Suprapubic skin (tissue), 4 donors: ENCODE results near the gene INSL3. TPM values are rescaled to one million over a fixed set of nuclear protein-coding genes. Genes with fewer than 3 reads are reported as not detected.

Experiments
- DNase-seq, 2 donors: peaks; one replicate each; pipeline ENCODE4 v3.0.0-alpha.2; 2019; ENCODE audit warnings: low spot score in 2 of 2
- H3K27ac ChIP-seq: fragments of 200-600 bp; sonication (generic); one replicate; pipeline ENCODE4 v1.5.1; 2019
- H3K27me3 ChIP-seq: fragments of 200-600 bp; sonication (generic); one replicate; pipeline ENCODE4 v1.5.1; 2019
- H3K36me3 ChIP-seq: fragments of 200-600 bp; sonication (generic); one replicate; pipeline ENCODE4 v1.5.1; 2019
- H3K4me1 ChIP-seq: fragments of 200-600 bp; sonication (generic); one replicate; pipeline ENCODE4 v1.5.1; 2019
- H3K4me3 ChIP-seq: fragments of 200-600 bp; sonication (generic); one replicate; pipeline ENCODE4 v1.5.1; 2019; ENCODE audit warnings: mild to moderate bottlenecking
- H3K9me3 ChIP-seq: fragments of 200-600 bp; sonication (generic); one replicate; pipeline ENCODE4 v1.5.1; 2019
- CTCF ChIP-seq, 2 donors: fragments of 200-600 bp in 1 of 2; fragments of 450-650 bp in 1 of 2; sonication (generic) in 1 of 2; IDR thresholded peaks; one replicate each; pipeline ENCODE4 v1.5.1; 2016 to 2019; ENCODE audit warnings: antibody characterized with exemption in 2 of 2, mild to moderate bottlenecking in 1 of 2, moderate library complexity in 1 of 2
- EP300 ChIP-seq: sonication (generic); formaldehyde crosslinking; IDR thresholded peaks from one replicate; pipeline ENCODE4 v1.6.1; 2017; ENCODE audit warnings: antibody characterized with exemption
- POLR2A ChIP-seq, 2 donors: fragments of 450-650 bp; IDR thresholded peaks; one replicate each; pipeline ENCODE4 v1.6.1; 2017; ENCODE audit warnings: antibody characterized with exemption in 2 of 2, mild to moderate bottlenecking in 2 of 2, moderate library complexity in 2 of 2
- POLR2AphosphoS5 ChIP-seq, 3 donors: sonication (generic); formaldehyde crosslinking; IDR thresholded peaks; one replicate each; pipeline ENCODE4 v1.6.1; 2017; ENCODE audit warnings: antibody characterized with exemption in 3 of 3
- WGBS: methylation state at CpG from one replicate; pipeline ENCODE4 v1.1.5; 2018; 5-methylcytosine and 5-hydroxymethylcytosine counted together
- total RNA-seq, 4 donors: library from RNA; depleted of rRNA; stranded (reverse); fragments of >200 nt; gene quantifications; one replicate each; pipeline ENCODE4 v1.1.0, GENCODE V29; 2016

INSL3 gene
- total RNA-seq, 4 donors from 2014 or later, result not detected

DNA sequence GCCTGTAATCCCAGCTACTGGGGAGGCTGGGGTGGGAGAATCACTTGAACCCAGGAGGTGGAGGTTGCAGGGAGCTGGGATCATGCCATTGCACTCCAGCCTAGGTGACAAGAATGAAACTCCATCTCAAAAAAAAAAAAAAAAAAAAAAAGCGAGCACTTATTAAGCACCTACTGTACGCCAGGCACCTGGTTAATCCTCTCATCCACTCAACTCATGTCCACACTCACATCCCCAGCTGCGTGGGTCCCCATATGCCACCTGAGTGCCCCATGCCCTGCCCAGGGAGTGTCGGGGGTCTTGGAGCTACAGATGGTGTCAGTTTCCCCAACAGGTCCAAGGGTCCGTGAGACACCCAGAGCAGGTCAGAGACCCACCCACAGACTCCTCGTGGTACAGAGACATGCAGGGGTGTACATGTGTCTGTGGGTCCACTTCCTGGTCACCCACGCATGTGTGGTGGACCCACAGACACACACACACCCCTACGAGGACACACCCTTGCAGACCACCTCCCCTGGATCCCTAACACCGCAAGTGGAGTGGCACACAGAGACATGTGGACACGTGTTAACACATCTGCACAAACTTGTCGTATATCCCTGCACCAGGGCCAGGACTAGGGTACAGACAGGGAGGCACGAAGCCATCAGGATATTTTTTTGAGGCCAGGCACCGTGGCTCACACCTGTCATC, 3.5 kb downstream of the INSL3 start:
- TF ChIP-seq CTCF (IDR thresholded peaks at IDR 0.05), result no peak
- no peak for TF ChIP-seq EP300
- no peak for TF ChIP-seq POLR2AphosphoS5 (IDR thresholded peaks at IDR 0.05)
- H3K4me1 ChIP-seq, result no peaks in the 10 kb centered on the region
- 79% methylated on average over 7 of the region's 13 CpGs for WGBS
- peaks cover 16% of the 10 kb centered on the region for H3K27me3 ChIP-seq
- no peaks in the 10 kb centered on the region for H3K36me3 ChIP-seq
- no peak overlapping the region for H3K4me3 ChIP-seq
- H3K9me3 ChIP-seq, result no peaks in the 10 kb centered on the region
- no peak overlapping the region for H3K27ac ChIP-seq
- DNase-seq, result no peak

- no peaks in the 10 kb centered on the region for H3K4me1 ChIP-seq
- TF ChIP-seq POLR2AphosphoS5 (IDR thresholded peaks at IDR 0.05) (no peak), POLR2A (IDR thresholded peaks at IDR 0.05) (no peak), CTCF (IDR thresholded peaks at IDR 0.05) (no peak), EP300 (no peak)
- no peak for DNase-seq
- WGBS, result 69% methylated on average over 5 of the region's 5 CpGs
- no peak overlapping the region for H3K27ac ChIP-seq
- H3K9me3 ChIP-seq, result no peaks in the 10 kb centered on the region
- H3K4me3 ChIP-seq, result no peak overlapping the region
- H3K27me3 ChIP-seq, result peaks cover 31% of the 10 kb centered on the region
- no peaks in the 10 kb centered on the region for H3K36me3 ChIP-seq
Observed at GRCh38 chr19:17812099-17812498, 9.2 kb downstream of the INSL3 start.

DNA sequence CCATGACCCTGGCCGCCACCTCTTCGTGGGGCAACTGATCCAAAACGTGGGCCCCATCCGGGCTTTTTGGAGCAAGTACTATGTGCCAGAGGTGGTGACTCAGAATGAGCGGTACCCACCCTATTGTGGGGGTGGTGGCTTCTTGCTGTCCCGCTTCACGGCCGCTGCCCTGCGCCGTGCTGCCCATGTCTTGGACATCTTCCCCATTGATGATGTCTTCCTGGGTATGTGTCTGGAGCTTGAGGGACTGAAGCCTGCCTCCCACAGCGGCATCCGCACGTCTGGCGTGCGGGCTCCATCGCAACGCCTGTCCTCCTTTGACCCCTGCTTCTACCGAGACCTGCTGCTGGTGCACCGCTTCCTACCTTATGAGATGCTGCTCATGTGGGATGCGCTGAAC, 9.6 kb downstream of the INSL3 start:
- WGBS, result 88% methylated on average over 20 of the region's 20 CpGs

DNA sequence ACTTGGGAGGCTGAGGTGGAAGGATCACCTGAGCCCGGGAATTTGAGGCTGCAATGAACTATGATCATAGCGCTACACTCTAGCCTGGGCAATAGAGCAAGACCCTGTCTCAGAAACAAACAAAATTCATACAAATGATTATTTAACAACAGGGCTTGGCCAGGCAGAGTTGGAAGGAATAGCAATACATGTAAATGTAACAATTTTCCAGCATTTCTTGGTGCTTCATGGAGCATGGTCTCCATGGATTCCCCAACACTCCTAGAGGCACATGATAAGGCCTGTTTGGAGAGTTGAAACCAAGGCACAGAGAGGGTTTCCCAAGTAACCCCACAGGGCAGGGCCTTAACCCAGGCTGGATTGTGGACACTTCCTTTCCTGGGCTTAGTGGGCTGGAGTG, 10.2 kb downstream of the INSL3 start:
- no peak for DNase-seq
- H3K27me3 ChIP-seq, result peaks cover 26% of the 10 kb centered on the region
- no peaks in the 10 kb centered on the region for H3K36me3 ChIP-seq
- H3K9me3 ChIP-seq, result no peaks in the 10 kb centered on the region
- no peak for TF ChIP-seq POLR2AphosphoS5 (IDR thresholded peaks at IDR 0.05)
- no peak for TF ChIP-seq EP300
- no peak for TF ChIP-seq CTCF (IDR thresholded peaks at IDR 0.05)
- TF ChIP-seq POLR2A (IDR thresholded peaks at IDR 0.05), result no peak
- H3K27ac ChIP-seq, result no peak overlapping the region
- no peak overlapping the region for H3K4me3 ChIP-seq
- H3K4me1 ChIP-seq, result no peaks in the 10 kb centered on the region
- WGBS, result 95% methylated on average over 2 of the region's 2 CpGs

More for the DNA sequence above, 9.6 kb downstream of the INSL3 start:
- DNase-seq, result no peak
- TF ChIP-seq EP300, result no peak
- no peak for TF ChIP-seq POLR2AphosphoS5 (IDR thresholded peaks at IDR 0.05)
- TF ChIP-seq CTCF (IDR thresholded peaks at IDR 0.05), result no peak
- TF ChIP-seq POLR2A (IDR thresholded peaks at IDR 0.05), result no peak
- H3K27ac ChIP-seq, result no peak overlapping the region
- H3K4me3 ChIP-seq, result no peak overlapping the region
- no peaks in the 10 kb centered on the region for H3K36me3 ChIP-seq
- peaks cover 31% of the 10 kb centered on the region for H3K27me3 ChIP-seq
- no peaks in the 10 kb centered on the region for H3K4me1 ChIP-seq
- no peaks in the 10 kb centered on the region for H3K9me3 ChIP-seq

- no peak overlapping the region for H3K27ac ChIP-seq
- WGBS, result 75% methylated on average over 32 of the region's 38 CpGs
- no peak for TF ChIP-seq CTCF (IDR thresholded peaks at IDR 0.05)
- TF ChIP-seq POLR2AphosphoS5 (IDR thresholded peaks at IDR 0.05), result no peak
- TF ChIP-seq POLR2A (IDR thresholded peaks at IDR 0.05), result no peak
- no peak for TF ChIP-seq EP300
- H3K9me3 ChIP-seq, result no peaks in the 10 kb centered on the region
- H3K4me1 ChIP-seq, result no peaks in the 10 kb centered on the region
- no peaks in the 10 kb centered on the region for H3K36me3 ChIP-seq
- H3K27me3 ChIP-seq, result peaks cover 21% of the 10 kb centered on the region
- no peak for DNase-seq
- H3K4me3 ChIP-seq, result no peak overlapping the region
Observed at GRCh38 chr19:17807731-17808316, 13.5 kb downstream of the INSL3 start.
